Left renal cortex interstitium (tissue), 4 donors: ENCODE results near the gene HAUS3. TPM values are rescaled to one million over a fixed set of nuclear protein-coding genes. Genes with fewer than 3 reads are reported as not detected.

Experiments used
- DNase-seq, 4 donors: peaks; one replicate each; pipeline ENCODE4 v3.0.0-alpha.2; 2013; ENCODE audit warnings: low read depth in 4 of 4, low spot score in 2 of 4, missing footprints in 1 of 4
- polyA plus RNA-seq, 4 donors: library from polyadenylated mRNA; unstranded; fragments of 120-200 nt; gene quantifications; one replicate each; pipeline ENCODE4 v1.2.1, GENCODE V29; 2013; ENCODE audit not compliant: insufficient read length in 4 of 4

The HAUS3 gene
- polyA plus RNA-seq, 4 donors: 17.3 to 21.8 (median 19.7) TPM

DNA sequence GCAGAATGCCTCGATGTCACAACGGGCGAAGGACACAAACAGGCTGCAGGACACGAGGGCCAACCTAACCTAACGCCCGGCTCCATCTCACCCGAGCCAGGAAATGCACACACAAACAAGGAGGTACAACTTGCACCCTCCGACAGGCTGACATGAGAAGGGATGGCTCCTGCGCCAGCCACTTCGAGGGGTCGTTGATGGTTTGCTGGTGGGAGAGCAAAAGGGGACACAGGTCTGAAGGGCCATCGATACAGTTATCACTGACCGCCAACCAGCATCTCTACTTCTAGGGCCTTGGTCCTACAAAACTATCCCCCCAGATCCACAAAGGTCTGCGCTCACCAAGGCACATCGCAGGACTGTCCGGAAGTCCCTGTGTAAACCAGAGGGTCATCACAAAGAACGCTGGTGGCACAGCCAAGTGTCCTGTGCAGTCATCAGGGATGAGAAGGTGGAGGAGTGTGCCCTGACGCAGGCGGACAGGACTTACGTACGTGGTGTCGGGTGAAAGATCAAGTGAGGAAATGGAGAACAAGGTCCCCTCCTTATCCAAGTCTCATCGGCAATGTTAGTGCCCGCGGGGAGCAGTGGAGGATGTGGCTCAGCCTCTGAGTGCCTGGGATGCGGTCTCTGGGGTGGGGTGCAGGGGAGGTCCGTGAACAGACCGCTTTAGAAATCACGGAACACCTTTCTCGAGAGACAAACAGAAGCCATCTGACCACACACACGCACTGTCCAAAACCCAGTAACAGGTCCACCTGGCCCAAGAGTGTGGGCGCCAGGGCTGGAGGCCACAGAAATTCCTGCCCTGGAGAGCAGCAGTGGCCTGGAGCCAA lies 13.0 kb upstream of the HAUS3 start:
- DNase-seq: no peak

DNA sequence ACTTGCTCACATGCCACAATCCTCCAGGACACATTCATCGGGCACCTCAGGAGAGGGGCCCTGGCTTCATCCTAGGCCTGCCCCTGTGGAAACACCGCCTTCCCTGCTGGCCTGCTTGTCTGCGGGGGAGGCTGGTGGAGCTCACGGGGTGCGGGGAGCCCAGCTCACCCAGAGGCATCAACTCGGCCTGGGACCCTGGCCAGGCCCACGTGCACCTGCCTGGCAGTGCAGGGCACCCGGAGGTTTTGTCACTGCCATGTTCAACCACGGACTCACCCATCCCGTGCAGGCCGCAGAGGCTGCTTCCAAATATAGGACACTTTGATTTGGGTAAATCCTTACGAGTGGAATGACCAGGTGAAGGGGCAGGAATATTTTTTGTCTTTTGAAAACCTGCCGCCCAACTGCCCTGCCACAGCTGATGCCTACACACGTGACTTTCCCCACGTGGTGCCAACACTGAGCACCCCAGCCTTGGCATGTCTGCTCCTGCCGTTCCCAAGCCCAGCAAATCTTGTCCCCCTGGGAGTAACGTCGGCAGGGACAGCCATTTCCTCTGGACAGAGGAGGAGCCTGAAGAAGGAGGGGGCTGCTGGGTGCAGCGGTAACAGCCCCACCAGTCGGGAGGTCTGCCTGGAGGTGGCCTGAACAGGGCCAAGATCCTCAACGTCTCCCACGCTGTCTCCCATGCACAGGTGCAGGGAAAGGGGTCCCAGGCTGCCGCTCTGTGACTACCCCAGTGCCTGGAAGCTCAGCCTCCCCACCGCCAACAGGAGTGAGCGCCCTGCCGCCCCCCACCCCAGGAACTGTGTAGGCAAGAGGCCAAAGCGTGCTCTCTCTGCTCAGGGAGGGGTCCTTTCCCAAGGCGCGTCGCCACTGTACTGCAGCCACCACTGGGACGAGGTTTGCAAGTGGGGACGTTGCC lies 11.5 kb upstream of the HAUS3 start:
- no peak for DNase-seq

DNA sequence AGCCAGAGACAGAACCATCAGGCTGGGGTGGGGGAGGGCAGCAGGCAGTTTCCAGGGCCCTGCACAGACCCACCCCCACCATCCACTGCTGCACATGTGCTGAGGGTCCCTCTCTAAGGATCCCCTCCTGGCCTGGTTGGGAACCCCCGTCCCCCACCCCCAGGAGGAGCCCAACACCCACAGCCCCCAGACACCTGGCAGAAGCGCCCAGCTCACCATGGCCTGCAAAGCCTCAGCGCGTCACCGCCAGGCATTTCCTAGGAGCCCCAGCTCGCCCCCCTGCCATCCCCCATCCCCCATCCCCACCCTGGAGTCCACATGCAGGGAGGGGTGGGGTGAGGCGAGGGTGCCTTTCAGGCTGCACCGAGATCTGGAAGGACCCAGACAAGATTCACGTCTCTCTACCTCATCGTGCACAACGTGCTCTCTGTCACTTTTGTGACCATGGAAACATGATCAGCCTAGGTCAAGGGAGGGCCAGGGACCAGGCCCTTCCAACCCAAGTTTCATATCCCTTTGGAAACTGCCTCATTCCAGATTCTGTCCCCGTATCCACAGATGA lies 10.7 kb upstream of the HAUS3 start:
- DNase-seq: no peak

DNA sequence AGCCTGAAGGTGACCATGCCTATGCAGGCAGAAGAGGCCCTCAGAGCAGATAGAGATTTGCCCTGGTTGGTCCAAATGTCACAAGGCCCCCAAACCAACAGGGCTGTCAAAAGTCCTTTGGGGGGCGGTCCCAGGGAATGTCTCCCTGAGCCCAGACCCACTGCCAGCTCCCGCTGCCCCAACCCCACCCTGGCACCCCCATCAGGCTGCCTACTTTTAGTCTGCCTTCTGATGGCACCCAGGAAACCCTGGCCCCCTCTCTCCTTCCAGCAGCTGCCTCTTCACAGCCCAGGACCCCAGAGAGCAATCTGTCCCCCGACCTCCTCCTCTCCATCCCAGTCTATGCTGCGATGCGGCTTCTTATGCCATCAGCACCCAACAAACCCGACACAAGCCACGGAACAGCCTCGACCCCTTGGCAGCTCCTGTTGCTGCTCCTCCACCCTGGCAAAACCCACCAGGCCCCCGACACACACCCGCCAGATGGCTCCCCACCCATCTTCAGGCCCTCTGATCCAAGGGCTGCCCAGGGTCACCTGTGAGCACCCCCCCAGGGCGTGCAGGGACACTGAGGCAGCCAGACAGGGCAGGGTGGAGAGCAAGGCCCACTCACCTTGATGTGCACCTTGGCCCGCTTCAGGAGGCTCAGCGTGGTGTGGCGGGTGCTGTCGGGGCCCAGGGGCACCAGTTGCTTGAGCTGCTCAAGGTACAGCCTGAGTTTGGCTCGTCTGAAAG lies 10.0 kb upstream of the HAUS3 start:
- DNase-seq: no peak

DNA sequence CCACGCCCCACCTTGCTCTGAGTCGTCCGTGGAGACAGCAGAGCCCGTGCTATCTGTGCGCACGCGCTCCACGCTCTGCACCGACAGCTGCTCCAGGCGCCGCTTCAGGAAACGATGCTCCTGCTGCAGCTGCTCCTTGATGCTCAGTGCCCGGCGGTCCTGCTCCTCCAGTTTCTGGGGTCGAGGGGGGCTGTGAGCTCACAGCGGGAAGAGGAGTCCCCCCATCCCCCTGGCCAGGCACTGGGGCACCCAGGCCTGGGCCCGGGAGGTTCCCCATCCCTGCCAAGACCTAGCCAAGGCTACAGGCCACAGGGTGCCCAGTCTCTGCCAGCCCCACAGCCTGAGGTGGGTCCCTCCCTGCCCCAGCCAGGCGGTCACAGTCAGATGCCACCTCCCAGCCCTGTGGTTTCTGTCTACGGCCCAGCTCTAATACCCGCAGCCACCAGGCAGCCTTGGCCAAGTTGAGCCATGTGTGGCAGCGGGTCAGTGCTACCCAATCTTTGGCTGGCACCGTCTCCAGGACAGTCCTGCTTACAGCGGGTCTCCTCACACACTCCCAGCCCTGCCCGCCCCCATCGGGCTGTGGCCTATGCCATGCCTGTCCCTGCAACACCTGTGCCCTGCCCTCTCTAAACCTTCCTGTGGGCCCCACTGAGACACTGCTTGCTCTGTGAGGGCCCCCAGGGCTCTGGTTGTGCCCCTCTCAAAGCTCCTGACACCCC lies 9.3 kb upstream of the HAUS3 start:
- no peak for DNase-seq

DNA sequence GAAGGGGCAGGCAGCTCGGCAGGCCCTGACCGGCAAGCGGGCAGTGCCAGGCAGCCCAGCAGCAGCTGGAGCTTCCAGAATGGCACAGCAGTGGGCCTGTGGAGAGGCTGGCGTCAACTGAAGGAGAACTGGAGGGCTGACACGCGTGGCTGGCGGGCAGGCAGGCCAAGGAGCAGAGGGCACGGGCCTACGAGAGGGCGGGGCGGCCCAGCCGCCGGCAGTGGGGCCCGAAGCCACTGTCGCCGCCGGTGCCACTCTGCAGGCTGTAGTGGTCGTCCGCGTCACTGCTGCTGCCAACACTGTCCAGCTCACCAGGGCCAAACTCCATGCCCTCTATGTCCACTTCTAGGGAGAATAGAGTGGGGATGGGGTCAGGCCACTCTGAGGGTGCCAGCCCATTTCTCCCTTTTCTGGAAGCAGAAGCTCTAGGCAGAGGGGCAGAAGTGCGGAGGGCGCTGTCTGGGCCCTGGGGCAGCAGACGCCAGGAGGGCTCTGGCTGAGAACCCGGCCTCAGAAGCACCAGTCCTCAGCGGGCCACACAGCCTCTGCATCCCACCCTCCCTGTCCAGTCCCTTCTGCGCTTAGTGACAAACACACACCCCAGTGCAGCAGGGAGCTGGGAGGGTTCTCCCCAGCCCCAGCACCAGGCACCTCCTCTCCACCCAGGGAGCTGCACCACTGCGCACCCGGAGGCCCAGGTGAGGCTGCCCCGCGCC lies 8.6 kb upstream of the HAUS3 start:
- DNase-seq: no peak

DNA sequence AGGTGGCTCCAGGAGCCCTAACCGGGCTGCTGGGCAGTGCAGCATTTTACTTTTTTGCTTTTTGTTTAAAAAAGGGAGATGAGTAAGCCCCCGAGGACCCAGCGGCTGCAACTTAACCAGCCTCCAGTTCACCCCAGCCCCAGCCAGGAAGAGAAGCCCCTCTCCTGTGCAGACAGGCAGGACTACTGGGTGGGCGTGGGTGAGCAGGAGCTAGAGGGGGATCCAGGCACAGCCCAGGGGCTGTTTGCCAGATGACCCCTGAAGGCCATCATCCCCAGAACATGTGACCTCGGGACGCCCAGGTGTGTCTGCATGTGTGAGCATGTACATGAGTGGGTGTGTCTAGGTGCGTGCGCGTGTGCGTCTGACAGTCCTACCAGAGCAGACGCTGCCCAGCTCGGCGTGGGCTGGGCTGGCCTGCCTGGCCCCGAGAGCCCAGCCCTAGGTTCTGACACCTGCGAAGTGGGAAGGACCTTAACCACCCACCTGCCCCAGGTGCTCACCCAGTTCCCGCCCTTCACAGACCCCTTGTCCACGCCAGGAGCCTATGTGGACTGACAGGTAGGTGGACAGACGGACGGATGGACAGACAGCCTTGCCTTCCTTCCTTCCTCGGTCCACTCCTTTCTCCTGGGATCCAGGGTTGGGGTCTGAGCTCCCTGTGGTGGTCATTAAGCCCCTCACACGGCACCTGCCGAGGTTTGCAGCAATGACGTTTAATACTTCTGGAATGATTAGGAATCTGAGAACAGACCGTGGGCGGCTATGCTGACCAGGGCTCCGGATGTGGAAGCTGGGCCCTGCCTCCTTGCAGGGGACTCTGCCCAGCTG lies 7.8 kb upstream of the HAUS3 start:
- DNase-seq: no peak

DNA sequence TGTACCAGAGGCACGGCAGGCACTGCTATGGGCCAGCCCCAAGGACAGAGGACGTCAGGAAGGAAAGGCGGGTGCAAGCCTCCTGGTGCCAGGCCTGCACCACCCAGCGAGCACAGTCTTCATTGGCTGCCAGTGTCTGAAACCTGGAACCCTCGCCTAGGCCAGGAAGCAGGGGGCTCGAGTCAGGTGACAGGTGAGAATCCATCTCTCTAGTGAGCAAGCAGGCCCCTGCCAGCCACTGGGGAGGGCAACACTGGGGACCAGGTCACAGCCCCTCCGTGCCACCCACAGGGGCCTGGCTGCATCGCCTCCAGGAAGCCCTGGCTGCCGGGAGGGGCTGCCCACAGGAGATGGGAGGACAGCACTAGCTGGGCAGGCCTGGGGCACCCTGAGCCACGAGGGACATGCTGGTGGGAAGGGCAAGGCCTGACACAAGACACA lies 6.9 kb upstream of the HAUS3 start:
- no peak for DNase-seq

DNA sequence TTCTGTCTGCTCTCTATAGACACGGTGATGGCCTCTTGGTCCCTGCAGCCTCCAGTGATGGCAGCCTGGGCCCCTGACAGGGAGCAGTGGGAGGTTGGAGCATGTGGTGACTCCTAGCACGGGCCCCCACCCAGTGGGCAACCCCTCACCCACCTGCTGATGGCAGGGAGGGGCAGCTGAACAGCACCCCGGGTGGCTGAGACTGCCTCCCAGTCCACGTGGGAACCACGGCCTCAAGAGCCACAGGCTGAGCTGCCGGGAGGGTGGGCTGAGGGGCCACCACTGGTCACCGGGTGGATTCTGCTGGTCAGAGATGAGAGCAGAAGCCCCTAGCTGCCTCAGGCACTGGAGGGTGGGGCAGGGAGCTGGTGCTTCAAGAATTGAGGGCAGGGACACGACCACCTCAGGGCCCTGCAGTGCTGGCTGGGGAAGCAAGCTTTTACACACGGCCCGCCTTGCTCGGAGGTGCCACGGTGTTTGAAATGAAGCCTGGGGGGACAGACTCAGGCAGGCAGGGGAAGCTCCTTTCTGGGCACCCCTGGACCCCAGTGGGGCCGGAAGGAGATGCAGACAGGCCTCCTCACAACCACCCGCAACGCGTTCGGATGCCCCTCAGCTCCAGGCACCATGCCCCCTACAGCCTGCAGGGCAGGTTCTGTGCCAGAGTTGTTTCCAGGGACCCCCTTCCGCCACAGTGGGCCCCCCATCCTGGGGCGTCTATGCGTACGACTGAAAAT lies 6.3 kb upstream of the HAUS3 start:
- DNase-seq: no peak

DNA sequence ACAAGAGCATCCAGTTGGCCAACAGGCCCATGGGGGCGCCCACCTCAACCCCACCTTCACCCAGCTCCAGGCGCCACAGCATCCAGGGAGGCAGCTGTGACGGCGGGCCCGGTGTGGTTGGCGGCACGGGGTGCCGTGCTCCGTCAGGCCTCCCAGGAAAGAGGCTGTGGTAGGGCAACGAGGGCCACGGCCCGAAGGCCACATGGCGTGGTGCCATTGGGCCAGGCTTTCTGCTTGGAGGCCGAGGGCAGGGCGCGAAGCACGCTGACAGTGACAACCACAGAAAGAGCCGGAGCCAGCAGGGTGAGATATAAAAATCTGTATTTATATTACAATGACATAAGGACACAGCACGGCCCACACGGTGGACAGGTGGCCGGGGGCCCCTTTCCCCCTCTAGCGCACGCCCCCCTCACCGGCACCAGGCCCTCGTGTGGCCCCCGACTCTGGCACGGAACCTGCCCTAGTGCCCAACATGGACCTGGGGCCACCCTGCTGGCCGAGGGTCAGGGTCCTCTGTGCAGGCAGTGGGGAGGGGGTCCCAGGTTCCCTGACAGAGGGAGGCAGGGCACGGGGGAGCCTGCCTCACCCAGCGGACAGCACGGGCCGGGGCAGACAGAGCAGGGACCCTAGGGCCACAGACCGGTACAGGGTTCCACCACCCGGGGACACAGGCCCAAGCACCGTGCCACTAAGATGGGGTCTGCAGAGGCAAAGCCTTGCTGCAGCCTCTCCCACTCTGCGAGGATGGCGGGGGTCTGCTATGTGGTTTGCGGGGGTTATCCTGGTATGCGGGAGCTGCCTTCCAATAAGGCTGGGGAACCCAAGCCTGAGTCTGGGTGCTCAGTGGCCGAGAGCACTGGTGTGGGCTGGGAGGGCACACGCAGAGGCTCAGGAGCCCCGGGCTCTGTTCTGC lies 5.5 kb upstream of the HAUS3 start:
- no peak for DNase-seq

DNA sequence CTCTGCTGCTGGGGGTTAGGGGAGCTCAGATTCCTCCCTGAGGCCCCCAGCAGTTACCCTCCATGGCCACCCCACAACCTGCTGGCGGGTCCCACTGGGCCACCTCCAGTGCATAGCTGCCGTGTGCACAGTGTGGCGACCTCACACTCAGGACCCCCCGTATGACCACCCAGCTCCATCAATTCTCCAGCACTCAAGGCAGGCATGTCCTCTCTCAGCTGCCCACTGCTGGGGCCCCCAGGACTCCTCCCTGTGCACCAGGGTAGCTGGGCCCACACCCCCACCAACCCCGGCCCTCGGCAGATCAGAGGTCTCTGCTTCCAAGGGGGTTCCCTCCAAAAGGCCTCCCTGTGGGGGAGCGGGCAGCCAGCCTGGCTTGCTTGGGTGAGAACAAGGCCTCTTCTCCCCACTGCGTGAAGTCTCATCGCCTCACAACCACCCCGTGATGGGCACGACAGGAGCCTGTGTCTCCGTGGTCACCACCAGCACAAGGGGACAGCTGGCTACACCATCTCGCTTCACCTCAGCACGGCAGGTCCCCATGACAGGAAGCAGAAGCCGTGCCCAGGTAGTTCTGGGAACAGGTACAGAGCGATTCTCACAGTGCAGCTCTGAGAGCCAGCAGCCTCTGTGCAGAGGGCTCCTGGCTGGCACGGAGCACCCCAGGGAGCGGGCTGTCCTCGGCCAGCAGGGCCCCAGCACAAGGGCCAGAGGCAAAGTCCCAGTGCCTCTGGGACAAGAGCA lies 4.6 kb upstream of the HAUS3 start:
- no peak for DNase-seq

DNA sequence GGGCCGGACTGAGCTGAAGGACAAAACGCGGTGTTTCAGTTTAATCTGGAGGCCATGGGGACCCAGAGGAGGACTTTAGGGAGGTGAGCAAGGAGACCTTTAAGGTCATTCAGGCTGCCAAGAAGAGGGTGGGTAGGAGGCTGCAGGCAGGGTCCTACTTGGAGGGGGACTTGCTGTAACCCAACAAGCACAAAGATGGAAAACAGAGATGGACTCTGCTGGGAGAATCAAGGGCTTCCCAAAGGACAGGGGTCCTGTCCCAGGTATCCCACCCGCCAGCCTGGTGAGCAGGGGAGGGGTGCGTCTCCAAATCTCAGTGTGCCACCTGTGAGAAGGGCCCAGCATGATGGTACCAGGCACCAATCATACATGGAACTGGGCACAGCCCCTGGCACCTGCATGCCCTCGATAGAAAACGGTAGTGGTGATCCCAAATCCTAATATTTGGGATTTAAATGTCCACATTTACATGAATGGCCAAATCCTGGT lies 3.9 kb upstream of the HAUS3 start:
- no peak for DNase-seq

DNA sequence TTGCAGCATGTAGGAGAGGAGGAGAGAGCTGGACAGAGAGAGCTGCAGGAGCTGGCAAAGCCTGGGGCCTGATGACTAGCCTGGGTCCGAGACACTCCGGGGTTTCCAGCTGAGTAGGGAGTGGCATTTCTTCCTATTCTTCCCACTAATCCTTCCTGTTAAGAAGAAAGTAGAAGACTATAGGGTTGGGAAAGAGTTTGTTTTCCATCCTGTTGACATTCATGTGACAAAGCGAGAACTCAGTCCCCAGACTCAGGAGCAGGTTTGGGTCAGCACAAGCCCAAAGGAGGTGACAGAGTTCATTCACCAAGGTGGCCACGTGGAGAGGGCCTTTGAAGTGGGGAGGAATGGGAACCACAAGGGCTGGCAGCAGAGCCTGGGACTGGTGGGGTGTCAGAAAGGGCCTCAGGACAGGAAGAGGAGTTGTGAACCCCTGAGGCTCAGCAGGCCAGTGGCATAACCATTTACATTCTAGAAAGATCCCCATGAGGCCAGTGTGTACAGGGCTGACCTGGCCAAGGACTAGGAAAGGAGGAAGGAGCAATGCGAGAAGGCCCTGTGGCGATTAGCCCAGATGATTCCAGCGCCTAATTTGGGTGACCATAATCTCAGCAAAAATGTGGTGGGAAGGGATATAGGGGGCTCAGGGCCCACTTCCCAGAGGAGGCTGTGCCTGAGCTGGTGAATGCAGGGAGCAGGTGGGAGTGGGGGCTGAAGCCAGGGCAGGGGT lies 3.3 kb upstream of the HAUS3 start:
- no peak for DNase-seq

DNA sequence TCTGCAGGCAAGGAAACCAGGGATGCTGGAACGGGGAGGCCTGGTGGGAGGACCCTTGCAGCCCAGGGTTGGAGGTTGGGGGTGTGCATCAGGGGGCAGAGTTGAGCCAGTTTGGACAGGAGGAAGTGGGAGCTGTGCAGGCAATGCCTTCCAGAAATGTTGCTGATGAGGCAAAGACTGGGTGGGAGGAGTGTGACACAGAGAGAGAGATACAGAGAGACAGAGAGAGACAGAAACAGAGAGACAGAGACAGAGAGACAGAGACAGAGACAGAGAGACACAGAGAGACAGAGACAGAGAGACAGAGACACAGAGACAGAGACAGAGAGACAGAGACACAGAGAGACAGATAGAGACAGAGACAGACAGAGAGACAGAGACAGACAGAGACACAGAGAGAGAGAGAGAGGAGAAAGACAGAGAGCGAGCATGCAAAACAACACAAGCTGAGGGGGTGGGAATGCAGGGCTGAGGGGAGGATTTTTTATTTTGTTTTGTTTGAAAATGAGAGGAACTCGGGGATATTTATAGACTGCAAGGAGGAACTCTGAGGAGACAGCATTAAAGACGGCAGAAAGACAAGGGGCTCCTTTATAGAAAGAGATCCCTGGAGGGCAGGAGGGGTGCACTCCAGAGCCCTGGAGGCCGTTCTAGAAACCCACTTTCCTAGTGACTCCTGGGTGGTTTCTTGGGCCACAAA lies 1.9 kb upstream of the HAUS3 start:
- DNase-seq: no peak

DNA sequence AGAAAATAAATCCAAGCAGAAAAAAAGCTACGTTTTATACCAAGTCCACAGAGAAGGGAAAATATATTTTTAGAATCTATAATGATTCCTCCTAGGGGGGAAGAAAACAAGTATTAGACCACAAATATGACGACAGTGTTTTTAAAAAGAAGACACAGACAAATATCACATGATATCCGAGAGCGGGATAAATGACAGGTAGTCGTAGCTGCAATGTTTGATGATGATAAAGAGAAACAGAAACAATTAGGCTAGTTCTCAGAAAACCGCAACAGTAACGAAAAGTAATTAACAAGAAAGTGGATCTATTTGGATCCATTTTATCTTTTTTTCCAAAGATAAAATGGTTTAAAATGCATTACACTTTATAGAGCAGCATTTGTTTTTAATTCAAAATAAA lies 918 bp downstream of the HAUS3 start:
- no peak for DNase-seq
